HepG2 (cell line): ENCODE data around the gene ZBTB7B. TPM values are rescaled to one million over a fixed set of nuclear protein-coding genes. Genes with fewer than 3 reads are reported as not detected.

Source experiments
- ATAC-seq: fragments of 200-7000 bp; cut with Tn5 transposase; 3 replicates; pipeline ENCODE4 v1.9.1; 2020; ENCODE audit warnings: mild to moderate bottlenecking, moderate library complexity
- BruUV-seq: library from RNA; stranded (reverse); fragments of 400-500 nt; replicated peaks from 2 replicates; lab custom pipeline; 2021; lab: Mats Ljungman, UMichigan
- CTCF ChIA-PET: fragments of 300-600 bp; formaldehyde crosslinking; extraction: SDS; loops from one replicate; lab custom pipeline; 2021; ENCODE audit warnings: low total read pairs, inconsistent platforms, low intra/inter-chr PET ratio; lab: Yijun Ruan, JAX
- POLR2A ChIA-PET: fragments of 350-600 bp; sonication (Branson Sonifier 250); formaldehyde crosslinking; loops from one replicate; lab custom pipeline; 2020; ENCODE audit warnings: antibody characterized with exemption, inconsistent platforms; lab: Yijun Ruan, JAX
- DNase-seq: peaks from one replicate; pipeline ENCODE4 v3.0.0-alpha.2; 2015; ENCODE audit warnings: low spot score
- FAIRE-seq: peaks from 3 replicates; lab custom pipeline; 2011; peaks lifted over from hg19 to GRCh38; lab: Jason Lieb, UNC
- H2AFZ ChIP-seq: one replicate; pipeline ENCODE4 v1.6.1; 2011; ENCODE audit warnings: low read length, inconsistent platforms
- H3K27ac ChIP-seq: fragments of 300-600 bp; 3 replicates; pipeline ENCODE4 v1.8.0; 2011; ENCODE audit warnings: mixed run types, mild to moderate bottlenecking, mixed read lengths, low read length, inconsistent platforms; ENCODE audit not compliant: insufficient read depth; ENCODE audit errors: extremely low read length
- H3K27me3 ChIP-seq, 2 experiments: fragments of 200-600 bp in 1 of 2; 2 replicates in 1 of 2; 3 replicates in 1 of 2; pipeline versions ENCODE4 v1.6.0 to v1.8.0; 2011; ENCODE audit warnings: low read length in 2 of 2, mild to moderate bottlenecking in 2 of 2, moderate library complexity in 2 of 2, inconsistent platforms in 1 of 2; ENCODE audit not compliant: insufficient read depth in 2 of 2, control insufficient read depth in 1 of 2
- H3K36me3 ChIP-seq, 2 experiments: fragments of 200-600 bp in 1 of 2; replicated peaks in 1 of 2; 2 replicates in 1 of 2; 3 replicates in 1 of 2; pipeline versions ENCODE4 v1.5.1 to v1.8.0; 2011; ENCODE audit warnings: low read length in 2 of 2, inconsistent platforms in 1 of 2; ENCODE audit not compliant: insufficient read depth in 2 of 2, control insufficient read depth in 1 of 2
- H3K4me1 ChIP-seq: 2 replicates; pipeline ENCODE4 v1.5.1; 2012; ENCODE audit warnings: low read length, inconsistent platforms; ENCODE audit not compliant: insufficient read depth
- H3K4me2 ChIP-seq: 2 replicates; pipeline ENCODE4 v1.6.0; 2011; ENCODE audit warnings: low read depth, low read length, inconsistent platforms
- H3K4me3 ChIP-seq, 3 experiments: fragments of 200-600 bp in 1 of 3; sonication (generic), shearing (Covaris generic) in 1 of 3; replicated peaks in 1 of 3; 2 replicates each; pipeline ENCODE4 v1.5.1; 2011 to 2016; ENCODE audit warnings: low read length in 3 of 3, inconsistent platforms in 2 of 3, low read depth in 2 of 3, mild to moderate bottlenecking in 2 of 3, control low read depth in 1 of 3, mixed read lengths in 1 of 3; ENCODE audit not compliant: insufficient read depth in 1 of 3
- H3K79me2 ChIP-seq: one replicate; pipeline ENCODE4 v1.6.1; 2011; ENCODE audit warnings: low read length, inconsistent platforms; ENCODE audit not compliant: insufficient read depth
- H3K9ac ChIP-seq: 2 replicates; pipeline ENCODE4 v1.6.0; 2011; ENCODE audit warnings: mild to moderate bottlenecking, low read depth, low read length, inconsistent platforms; ENCODE audit not compliant: insufficient read depth
- H3K9me3 ChIP-seq: 2 replicates; pipeline ENCODE4 v1.5.1; 2012; ENCODE audit warnings: mild to moderate bottlenecking, low read length
- H4K20me1 ChIP-seq: 2 replicates; pipeline ENCODE4 v1.6.0; 2011; ENCODE audit warnings: inconsistent platforms, mild to moderate bottlenecking, low read length, moderate library complexity; ENCODE audit not compliant: insufficient read depth
- ATF7 ChIP-seq, 2 experiments: fragments of 450-650 bp in 1 of 2; sonication (generic) in 1 of 2; formaldehyde crosslinking in 1 of 2; IDR thresholded peaks; 2 replicates each; pipeline versions ENCODE4 v1.4.0 to v1.6.1; 2016 to 2020; ENCODE audit warnings: antibody characterized with exemption in 1 of 2, mild to moderate bottlenecking in 1 of 2, missing genetic modification reagents in 1 of 2
- HNRNPL ChIP-seq: fragments of 200-400 bp; formaldehyde crosslinking; IDR thresholded peaks from 2 replicates; pipeline ENCODE4 v1.6.1; 2017; ENCODE audit warnings: mild to moderate bottlenecking, low read depth, low read length
- RBM22 ChIP-seq: fragments of 200-400 bp; formaldehyde crosslinking; optimal IDR thresholded peaks from 2 replicates; pipeline ENCODE3; 2017; ENCODE audit warnings: mild to moderate bottlenecking, low read length, moderate library complexity
- SAP130 ChIP-seq: IDR thresholded peaks from 2 replicates; pipeline ENCODE4 v1.6.1; 2016; ENCODE audit warnings: low read depth
- SRSF1 ChIP-seq: fragments of 200-400 bp; formaldehyde crosslinking; optimal IDR thresholded peaks from 2 replicates; pipeline ENCODE3; 2017; ENCODE audit warnings: mild to moderate bottlenecking, low read depth, low read length, moderate library complexity
- ZBTB42 ChIP-seq: sonication (generic); formaldehyde crosslinking; IDR thresholded peaks from 2 replicates; pipeline ENCODE4 v1.5.0; 2020; ENCODE audit warnings: mild to moderate bottlenecking, missing genetic modification reagents
- ZFY ChIP-seq: sonication (generic); formaldehyde crosslinking; IDR thresholded peaks from 2 replicates; pipeline ENCODE4 v1.4.0; 2020; ENCODE audit warnings: missing genetic modification reagents
- WGBS: methylation state at CpG from one replicate; pipeline ENCODE4 v1.1.6; 2017; ENCODE audit warnings: low lambda C conversion rate; 5-methylcytosine and 5-hydroxymethylcytosine counted together
- in situ Hi-C: cut with HindIII; loops from 2 replicates; pipeline ENCODE4 v1.10.0; 2017; ENCODE audit warnings: low pct_unique_long_range_greater_than_20kb; ENCODE audit not compliant: extremely low pct_ligation_motif_present
- intact Hi-C: fragments of 100-400 bp; cut with micrococcal nuclease; formaldehyde crosslinking; loops from one replicate; pipeline ENCODE4 v1.10.0; 2022; ENCODE audit not compliant: unreplicated experiment
- polyA plus RNA-seq, 8 experiments: library from polyadenylated mRNA; depleted of rRNA in 3 of 8; stranded (reverse) in 7 of 8; unstranded in 1 of 8; fragments of >200 nt; fragmentation: Illumina TruSeq in 4 of 8; extraction: Trizol in 4 of 8; gene quantifications; 2 replicates each; pipeline versions ENCODE4 v1.2.1 to v1.2.3, GENCODE V29; 2011 to 2016; ENCODE audit warnings: low read depth in 4 of 8, missing spikeins in 1 of 8, mixed read lengths in 1 of 8; ENCODE audit not compliant: insufficient read depth in 1 of 8
- total RNA-seq, 5 experiments: library from RNA; depleted of rRNA; stranded (reverse); fragments of >200 nt; fragmentation: Illumina TruSeq; extraction: Trizol; gene quantifications; 2 replicates each; pipeline ENCODE4 v1.2.3, GENCODE V29; 2016; ENCODE audit warnings: low read depth in 1 of 5
- TF ChIP-seq, protein P1 (sequence below): sonication (generic); formaldehyde crosslinking; IDR thresholded peaks from 2 replicates; pipeline ENCODE4 v1.9.0; 2022; ENCODE audit warnings: missing genetic modification reagents, mild to moderate bottlenecking, borderline replicate concordance
- TF ChIP-seq, protein P2 (sequence below): sonication (generic); formaldehyde crosslinking; IDR thresholded peaks from 2 replicates; pipeline ENCODE4 v1.4.0; 2020; ENCODE audit warnings: missing genetic modification reagents, borderline replicate concordance

ZBTB7B gene
- total and polyA plus RNA-seq, 2 of the 13 experiments (the other 11 are each of a cell fraction or from before 2014, with no cell fraction given) = 15.5 to 17.5 TPM

DNA sequence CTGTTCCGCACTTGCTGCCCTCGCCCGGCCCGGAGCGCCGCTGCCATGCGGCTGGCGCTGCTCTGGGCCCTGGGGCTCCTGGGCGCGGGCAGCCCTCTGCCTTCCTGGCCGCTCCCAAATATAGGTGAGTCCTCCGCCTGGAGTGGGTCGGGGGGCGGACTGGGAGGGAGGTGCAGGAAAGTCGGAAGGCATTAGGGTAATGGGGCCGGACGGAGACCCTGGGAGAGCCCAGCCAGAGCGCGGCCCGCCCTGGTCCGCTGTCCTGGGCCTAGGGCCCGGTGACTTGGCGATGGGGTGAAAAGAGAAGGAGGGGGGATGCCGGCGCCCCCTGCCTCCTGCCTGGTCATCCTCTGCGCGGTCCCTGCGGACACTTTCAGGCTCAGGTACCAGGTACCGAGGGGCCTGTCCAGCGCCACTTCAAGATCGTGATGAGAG lies 48.8 kb downstream of the ZBTB7B start (continued):
- no peak for TF ChIP-seq RBM22
- TF ChIP-seq ZFY (CRISPR knock-in tag) = peak; percentile 72

DNA sequence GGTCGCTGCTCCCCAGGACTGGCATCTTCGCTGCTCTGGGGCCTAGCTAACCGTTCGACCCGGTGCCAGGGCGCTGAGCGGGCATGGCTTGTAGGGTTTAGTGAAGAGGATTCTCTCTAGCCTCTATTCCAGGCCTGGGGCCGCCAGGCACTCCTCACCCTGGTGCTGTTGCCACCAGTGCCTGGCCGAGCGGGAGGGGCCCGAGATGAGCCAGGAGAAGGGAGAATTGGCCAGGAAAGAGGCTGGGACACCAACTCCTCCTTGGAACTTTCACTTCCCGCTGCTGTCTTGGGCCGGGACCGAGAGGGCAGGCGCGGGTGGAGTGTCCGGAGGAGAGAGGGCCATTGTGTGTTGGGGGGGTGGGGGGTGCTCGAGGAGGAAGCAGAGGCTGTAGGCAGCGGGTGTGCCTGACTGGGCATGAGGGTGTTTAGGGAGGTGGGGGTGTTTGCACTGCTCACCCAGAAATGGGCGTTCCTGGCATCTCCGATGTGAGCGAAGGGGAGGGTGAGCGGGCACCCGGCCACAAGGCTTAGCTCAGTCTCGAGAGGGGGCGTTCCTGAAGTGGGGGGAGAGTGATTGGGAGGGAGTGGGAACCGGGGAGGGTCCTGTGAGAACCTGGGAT lies 49.3 kb downstream of the ZBTB7B start:
- TF ChIP-seq SRSF1 = peak; percentile 40
- TF ChIP-seq, protein P1, sequence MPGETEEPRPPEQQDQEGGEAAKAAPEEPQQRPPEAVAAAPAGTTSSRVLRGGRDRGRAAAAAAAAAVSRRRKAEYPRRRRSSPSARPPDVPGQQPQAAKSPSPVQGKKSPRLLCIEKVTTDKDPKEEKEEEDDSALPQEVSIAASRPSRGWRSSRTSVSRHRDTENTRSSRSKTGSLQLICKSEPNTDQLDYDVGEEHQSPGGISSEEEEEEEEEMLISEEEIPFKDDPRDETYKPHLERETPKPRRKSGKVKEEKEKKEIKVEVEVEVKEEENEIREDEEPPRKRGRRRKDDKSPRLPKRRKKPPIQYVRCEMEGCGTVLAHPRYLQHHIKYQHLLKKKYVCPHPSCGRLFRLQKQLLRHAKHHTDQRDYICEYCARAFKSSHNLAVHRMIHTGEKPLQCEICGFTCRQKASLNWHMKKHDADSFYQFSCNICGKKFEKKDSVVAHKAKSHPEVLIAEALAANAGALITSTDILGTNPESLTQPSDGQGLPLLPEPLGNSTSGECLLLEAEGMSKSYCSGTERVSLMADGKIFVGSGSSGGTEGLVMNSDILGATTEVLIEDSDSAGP (CRISPR knock-in tag) = peak; percentile 41; the same call in 1 of the 2 replicates
- TF ChIP-seq, protein P2, sequence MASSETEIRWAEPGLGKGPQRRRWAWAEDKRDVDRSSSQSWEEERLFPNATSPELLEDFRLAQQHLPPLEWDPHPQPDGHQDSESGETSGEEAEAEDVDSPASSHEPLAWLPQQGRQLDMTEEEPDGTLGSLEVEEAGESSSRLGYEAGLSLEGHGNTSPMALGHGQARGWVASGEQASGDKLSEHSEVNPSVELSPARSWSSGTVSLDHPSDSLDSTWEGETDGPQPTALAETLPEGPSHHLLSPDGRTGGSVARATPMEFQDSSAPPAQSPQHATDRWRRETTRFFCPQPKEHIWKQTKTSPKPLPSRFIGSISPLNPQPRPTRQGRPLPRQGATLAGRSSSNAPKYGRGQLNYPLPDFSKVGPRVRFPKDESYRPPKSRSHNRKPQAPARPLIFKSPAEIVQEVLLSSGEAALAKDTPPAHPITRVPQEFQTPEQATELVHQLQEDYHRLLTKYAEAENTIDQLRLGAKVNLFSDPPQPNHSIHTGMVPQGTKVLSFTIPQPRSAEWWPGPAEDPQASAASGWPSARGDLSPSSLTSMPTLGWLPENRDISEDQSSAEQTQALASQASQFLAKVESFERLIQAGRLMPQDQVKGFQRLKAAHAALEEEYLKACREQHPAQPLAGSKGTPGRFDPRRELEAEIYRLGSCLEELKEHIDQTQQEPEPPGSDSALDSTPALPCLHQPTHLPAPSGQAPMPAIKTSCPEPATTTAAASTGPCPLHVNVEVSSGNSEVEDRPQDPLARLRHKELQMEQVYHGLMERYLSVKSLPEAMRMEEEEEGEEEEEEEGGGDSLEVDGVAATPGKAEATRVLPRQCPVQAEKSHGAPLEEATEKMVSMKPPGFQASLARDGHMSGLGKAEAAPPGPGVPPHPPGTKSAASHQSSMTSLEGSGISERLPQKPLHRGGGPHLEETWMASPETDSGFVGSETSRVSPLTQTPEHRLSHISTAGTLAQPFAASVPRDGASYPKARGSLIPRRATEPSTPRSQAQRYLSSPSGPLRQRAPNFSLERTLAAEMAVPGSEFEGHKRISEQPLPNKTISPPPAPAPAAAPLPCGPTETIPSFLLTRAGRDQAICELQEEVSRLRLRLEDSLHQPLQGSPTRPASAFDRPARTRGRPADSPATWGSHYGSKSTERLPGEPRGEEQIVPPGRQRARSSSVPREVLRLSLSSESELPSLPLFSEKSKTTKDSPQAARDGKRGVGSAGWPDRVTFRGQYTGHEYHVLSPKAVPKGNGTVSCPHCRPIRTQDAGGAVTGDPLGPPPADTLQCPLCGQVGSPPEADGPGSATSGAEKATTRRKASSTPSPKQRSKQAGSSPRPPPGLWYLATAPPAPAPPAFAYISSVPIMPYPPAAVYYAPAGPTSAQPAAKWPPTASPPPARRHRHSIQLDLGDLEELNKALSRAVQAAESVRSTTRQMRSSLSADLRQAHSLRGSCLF (CRISPR knock-in tag) = no peak
- peak; percentile 77; the same call in 1 of the 2 replicates for TF ChIP-seq HNRNPL
- TF ChIP-seq SAP130 (CRISPR knock-in tag) = peak; percentile 2; the same call in 1 of the 2 replicates
- no peak for TF ChIP-seq ATF7 (IDR thresholded peaks at IDR 0.05)
- 0 out of 2 replicates have a peak, but pooled peaks have one; percentile 15 for TF ChIP-seq ATF7 (CRISPR knock-in tag; IDR thresholded peaks at IDR 0.05)
- TF ChIP-seq ZBTB42 (CRISPR knock-in tag) = no peak

More for the DNA sequence above, 49.3 kb downstream of the ZBTB7B start:
- FAIRE-seq (no peak), ATAC-seq (peak; percentile 16), DNase-seq (no peak)
- peak overlapping the region; percentile 59 to 88 (median 70) for H3K4me3 ChIP-seq
- BruUV-seq = no TSS peak
- in situ Hi-C loops = no loop called here
- ChIA-PET CTCF (interaction anchor here (0.8 to 1.9 kb wide), 4 partner anchors 10 to 91 kb away, joined by 3 to 7 read pairs (median 4); no protein-coding TSS in a partner anchor), POLR2A (interaction anchor here (0.9 to 2.7 kb wide), 3 partner anchors 13 to 81 kb away, joined by 3 to 8 read pairs (median 4); partner anchors contain the start of gene SHC1)
- H3K4me1 ChIP-seq = peaks cover 52% of the 10 kb centered on the region
- intact Hi-C loops = no loop called here
- no peaks in the 10 kb centered on the region for H3K27me3 ChIP-seq
- H3K79me2 ChIP-seq = no peaks in the 10 kb centered on the region
- H4K20me1 ChIP-seq = no peaks in the 10 kb centered on the region
- H3K9me3 ChIP-seq = no peaks in the 10 kb centered on the region
- H3K27ac ChIP-seq = no peak overlapping the region
- peak overlapping the region; percentile 57 for H3K9ac ChIP-seq
- H2AFZ ChIP-seq = no peak overlapping the region
- peak overlapping the region; percentile 94 for H3K4me2 ChIP-seq
- peaks cover 0 to 10% of the 10 kb centered on the region in 2 experiments; a peak in 3 of 5 replicates for H3K36me3 ChIP-seq
- WGBS = 3% methylated on average over 16 of the region's 27 CpGs
